GM13976 (cell line): ENCODE results near the gene TUG1.

Source experiments
- DNase-seq: peaks from one replicate; pipeline ENCODE4 v3.0.0; 2012; ENCODE audit warnings: low spot score
- in situ Hi-C: fragments of 300-500 bp; cut with MboI; formaldehyde crosslinking; loops from one replicate; pipeline ENCODE4 v1.12.0; 2022; ENCODE audit warnings: low sequenced_read_pairs, mixed read lengths, inconsistent platforms; ENCODE audit not compliant: unreplicated experiment
- TF ChIP-seq, protein P1 (sequence below): IDR thresholded peaks from 2 replicates; pipeline ENCODE4 v1.5.1; 2012; ENCODE audit warnings: borderline replicate concordance, mild to moderate bottlenecking; ENCODE audit not compliant: insufficient read depth; ENCODE audit errors: extremely low read depth, missing control alignments, control extremely low read depth

The TUG1 gene

DNA sequence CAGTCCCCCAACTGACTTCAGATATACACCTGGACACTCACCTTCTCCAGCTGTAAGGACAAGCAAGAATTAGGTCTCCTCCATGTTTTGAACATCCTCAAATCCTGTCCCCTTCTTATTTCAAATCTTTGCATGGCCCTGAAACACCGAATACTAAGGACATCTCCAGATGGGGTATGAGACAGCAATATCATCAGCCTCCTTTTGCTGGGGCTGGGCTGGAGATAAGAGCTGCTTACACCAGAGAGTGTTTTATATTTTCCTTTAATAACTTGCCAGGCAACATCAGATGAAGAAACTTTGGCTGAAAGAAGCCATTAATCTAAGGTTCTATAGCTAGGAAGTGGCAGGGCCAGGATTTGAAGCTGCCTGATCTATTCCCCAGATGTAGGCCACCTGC is 21.6 kb downstream of the TUG1 start:
- in situ Hi-C loops = no loop called here
- DNase-seq = no peak
- TF ChIP-seq, protein P1, sequence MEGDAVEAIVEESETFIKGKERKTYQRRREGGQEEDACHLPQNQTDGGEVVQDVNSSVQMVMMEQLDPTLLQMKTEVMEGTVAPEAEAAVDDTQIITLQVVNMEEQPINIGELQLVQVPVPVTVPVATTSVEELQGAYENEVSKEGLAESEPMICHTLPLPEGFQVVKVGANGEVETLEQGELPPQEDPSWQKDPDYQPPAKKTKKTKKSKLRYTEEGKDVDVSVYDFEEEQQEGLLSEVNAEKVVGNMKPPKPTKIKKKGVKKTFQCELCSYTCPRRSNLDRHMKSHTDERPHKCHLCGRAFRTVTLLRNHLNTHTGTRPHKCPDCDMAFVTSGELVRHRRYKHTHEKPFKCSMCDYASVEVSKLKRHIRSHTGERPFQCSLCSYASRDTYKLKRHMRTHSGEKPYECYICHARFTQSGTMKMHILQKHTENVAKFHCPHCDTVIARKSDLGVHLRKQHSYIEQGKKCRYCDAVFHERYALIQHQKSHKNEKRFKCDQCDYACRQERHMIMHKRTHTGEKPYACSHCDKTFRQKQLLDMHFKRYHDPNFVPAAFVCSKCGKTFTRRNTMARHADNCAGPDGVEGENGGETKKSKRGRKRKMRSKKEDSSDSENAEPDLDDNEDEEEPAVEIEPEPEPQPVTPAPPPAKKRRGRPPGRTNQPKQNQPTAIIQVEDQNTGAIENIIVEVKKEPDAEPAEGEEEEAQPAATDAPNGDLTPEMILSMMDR = no peak

GRCh38 chr22:30992565-30992964 is 23.5 kb downstream of the TUG1 start:
- no peak for DNase-seq
- in situ Hi-C loops = no loop called here

GRCh38 chr22:30994960-30995359 is 25.9 kb downstream of the TUG1 start:
- in situ Hi-C loops = no loop called here
- no peak for DNase-seq
- TF ChIP-seq, protein P1 = no peak

More at GRCh38 chr22:30992565-30992964, 23.5 kb downstream of the TUG1 start:
- TF ChIP-seq, protein P1 = no peak

- in situ Hi-C loops = no loop called here
- TF ChIP-seq, protein P1 = no peak
- DNase-seq = no peak
Observed at GRCh38 chr22:30996462-30996861, 27.4 kb downstream of the TUG1 start.

DNA sequence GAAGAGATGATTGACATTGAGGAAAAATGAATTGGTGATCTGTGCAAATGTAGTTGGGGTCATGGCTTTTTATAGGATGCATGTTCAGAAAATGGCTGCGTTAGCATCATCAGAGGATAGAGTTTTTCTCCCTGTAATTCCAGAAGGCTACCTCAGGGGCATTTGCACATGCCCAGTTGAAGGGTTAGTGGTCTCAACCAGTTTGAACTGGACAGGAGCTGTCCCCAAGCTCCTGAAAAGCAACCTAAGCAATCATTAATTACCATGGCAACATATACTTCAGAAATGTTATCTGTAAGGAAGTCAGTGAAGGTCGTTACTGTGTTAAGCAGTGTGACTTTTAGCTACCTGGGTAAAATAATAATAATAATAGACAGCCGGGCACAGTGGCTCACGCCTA is 29.3 kb downstream of the TUG1 start:
- in situ Hi-C loops = no loop called here
- DNase-seq = no peak
- TF ChIP-seq, protein P1 = no peak

- in situ Hi-C loops = no loop called here
- DNase-seq = no peak
- TF ChIP-seq, protein P1 = no peak
Observed at GRCh38 chr22:31001124-31001770, 32.2 kb downstream of the TUG1 start.
